Osteoblast (primary cell): Measurements from ENCODE around the gene RPL38. TPM values are rescaled to one million over a fixed set of nuclear protein-coding genes. Genes with fewer than 3 reads are reported as not detected.

ENCODE experiments used
- DNase-seq: peaks from one replicate; pipeline ENCODE4 v3.0.0; 2011; ENCODE audit warnings: low spot score, mixed read lengths; ENCODE audit not compliant: insufficient read length; ENCODE audit errors: missing footprints
- H2AFZ ChIP-seq: 2 replicates; pipeline ENCODE4 v1.6.0; 2011; ENCODE audit warnings: mild to moderate bottlenecking, low read length
- H3K27ac ChIP-seq: 2 replicates; pipeline ENCODE4 v1.5.1; 2011; ENCODE audit warnings: mild to moderate bottlenecking, low read depth, low read length, moderate library complexity
- H3K27me3 ChIP-seq: 2 replicates; pipeline ENCODE4 v1.6.0; 2012; ENCODE audit warnings: mild to moderate bottlenecking, control low read depth, inconsistent platforms, low read length, moderate library complexity; ENCODE audit not compliant: insufficient read depth
- H3K36me3 ChIP-seq: 2 replicates; pipeline ENCODE4 v1.5.1; 2011; ENCODE audit warnings: mild to moderate bottlenecking, low read length, control low read depth, moderate library complexity; ENCODE audit not compliant: insufficient read depth
- H3K4me1 ChIP-seq: 2 replicates; pipeline ENCODE4 v1.5.1; 2011; ENCODE audit warnings: mild to moderate bottlenecking, low read length, control low read depth, moderate library complexity; ENCODE audit not compliant: insufficient read depth
- H3K4me2 ChIP-seq: 2 replicates; pipeline ENCODE4 v1.6.0; 2011; ENCODE audit warnings: mild to moderate bottlenecking, low read length; ENCODE audit not compliant: insufficient read depth
- H3K4me3 ChIP-seq: fragments of 200-600 bp; sonication (generic); 3 replicates; pipeline ENCODE4 v1.5.1; 2012; ENCODE audit warnings: mild to moderate bottlenecking, low read length, inconsistent platforms; ENCODE audit not compliant: insufficient read depth
- H3K79me2 ChIP-seq: 2 replicates; pipeline ENCODE4 v1.6.0; 2012; ENCODE audit warnings: mild to moderate bottlenecking, low read length, control low read depth, inconsistent platforms; ENCODE audit not compliant: insufficient read depth
- H3K9me3 ChIP-seq: 2 replicates; pipeline ENCODE4 v1.5.1; 2011; ENCODE audit warnings: low read depth, low read length, control low read depth
- H4K20me1 ChIP-seq: 2 replicates; pipeline ENCODE4 v1.6.0; 2012; ENCODE audit warnings: mild to moderate bottlenecking, low read length, control low read depth; ENCODE audit not compliant: insufficient read depth
- total RNA-seq: library from RNA; depleted of rRNA; stranded (reverse); fragments of >200 nt; gene quantifications from 2 replicates; pipeline ENCODE4 v1.2.3, GENCODE V29; 2012
- TF ChIP-seq, protein P1 (sequence below): IDR thresholded peaks from 2 replicates; pipeline ENCODE4 v1.5.1; 2011; ENCODE audit warnings: mild to moderate bottlenecking, low read depth, low read length, moderate library complexity; ENCODE audit errors: extremely low read depth

RPL38 gene
- total RNA-seq, 1 donor, result 470 TPM

DNA sequence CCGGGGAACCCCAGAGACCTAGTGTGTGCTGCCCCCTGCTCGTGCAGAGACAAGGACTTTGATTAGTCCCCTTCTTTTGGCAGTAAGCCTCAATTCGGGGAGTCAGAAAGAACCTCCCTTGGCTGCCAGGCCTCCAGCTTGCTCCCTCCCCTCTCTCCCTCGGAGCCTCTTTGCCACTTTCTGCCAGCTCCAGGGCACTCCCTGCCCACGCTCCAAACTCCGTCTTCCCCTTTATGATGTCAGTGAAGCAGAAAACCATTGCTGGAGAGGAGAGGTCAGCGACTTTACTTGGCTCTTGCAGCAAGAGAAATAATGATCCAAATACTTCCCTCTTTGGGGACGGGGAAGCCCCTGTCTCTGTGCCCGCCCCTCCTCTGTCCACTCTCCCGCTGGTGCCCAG lies 38.0 kb downstream of the RPL38 start:
- Histone ChIP-seq H3K4me2 (no peak overlapping the region), H3K4me3 (no peak overlapping the region)
- peak; percentile 61 for DNase-seq

DNA sequence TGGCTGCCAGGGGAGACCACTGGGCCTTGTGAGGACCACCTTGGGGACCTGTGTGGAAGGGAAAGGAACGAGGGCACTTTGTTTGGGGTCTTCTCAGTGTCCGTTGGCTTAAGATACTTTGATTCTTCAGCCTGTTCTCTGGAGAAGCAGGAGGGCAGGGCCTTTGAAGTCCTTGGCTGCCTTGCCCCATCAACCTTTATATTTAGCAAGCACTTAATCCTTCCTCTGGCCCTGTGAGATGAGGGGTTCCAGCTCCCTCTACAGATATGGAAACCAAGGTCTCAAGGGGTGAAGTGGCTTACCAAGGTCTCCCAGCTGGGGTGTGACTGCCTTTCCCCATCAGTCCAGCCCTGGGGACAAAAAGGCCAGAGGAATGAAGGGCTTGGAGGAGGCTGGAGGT lies 38.4 kb downstream of the RPL38 start:
- no peaks in the 10 kb centered on the region for H3K27me3 ChIP-seq
- H4K20me1 ChIP-seq, result no peaks in the 10 kb centered on the region
- H3K4me3 ChIP-seq, result no peak overlapping the region
- H3K4me2 ChIP-seq, result no peak overlapping the region
- H3K4me1 ChIP-seq, result no peaks in the 10 kb centered on the region
- no peak overlapping the region for H3K27ac ChIP-seq
- H2AFZ ChIP-seq, result no peak overlapping the region
- TF ChIP-seq, protein P1, sequence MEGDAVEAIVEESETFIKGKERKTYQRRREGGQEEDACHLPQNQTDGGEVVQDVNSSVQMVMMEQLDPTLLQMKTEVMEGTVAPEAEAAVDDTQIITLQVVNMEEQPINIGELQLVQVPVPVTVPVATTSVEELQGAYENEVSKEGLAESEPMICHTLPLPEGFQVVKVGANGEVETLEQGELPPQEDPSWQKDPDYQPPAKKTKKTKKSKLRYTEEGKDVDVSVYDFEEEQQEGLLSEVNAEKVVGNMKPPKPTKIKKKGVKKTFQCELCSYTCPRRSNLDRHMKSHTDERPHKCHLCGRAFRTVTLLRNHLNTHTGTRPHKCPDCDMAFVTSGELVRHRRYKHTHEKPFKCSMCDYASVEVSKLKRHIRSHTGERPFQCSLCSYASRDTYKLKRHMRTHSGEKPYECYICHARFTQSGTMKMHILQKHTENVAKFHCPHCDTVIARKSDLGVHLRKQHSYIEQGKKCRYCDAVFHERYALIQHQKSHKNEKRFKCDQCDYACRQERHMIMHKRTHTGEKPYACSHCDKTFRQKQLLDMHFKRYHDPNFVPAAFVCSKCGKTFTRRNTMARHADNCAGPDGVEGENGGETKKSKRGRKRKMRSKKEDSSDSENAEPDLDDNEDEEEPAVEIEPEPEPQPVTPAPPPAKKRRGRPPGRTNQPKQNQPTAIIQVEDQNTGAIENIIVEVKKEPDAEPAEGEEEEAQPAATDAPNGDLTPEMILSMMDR, result no peak
- no peaks in the 10 kb centered on the region for H3K36me3 ChIP-seq
- no peaks in the 10 kb centered on the region for H3K79me2 ChIP-seq
- H3K9me3 ChIP-seq, result no peaks in the 10 kb centered on the region
- DNase-seq, result no peak

More for the DNA sequence above, 38.0 kb downstream of the RPL38 start:
- Histone ChIP-seq H4K20me1 (no peaks in the 10 kb centered on the region), H3K36me3 (no peaks in the 10 kb centered on the region), H3K27me3 (no peaks in the 10 kb centered on the region), H3K27ac (no peak overlapping the region), H3K79me2 (no peaks in the 10 kb centered on the region), H3K4me1 (no peaks in the 10 kb centered on the region), H2AFZ (no peak overlapping the region), H3K9me3 (no peaks in the 10 kb centered on the region)
- TF ChIP-seq, protein P1, result no peak

DNA sequence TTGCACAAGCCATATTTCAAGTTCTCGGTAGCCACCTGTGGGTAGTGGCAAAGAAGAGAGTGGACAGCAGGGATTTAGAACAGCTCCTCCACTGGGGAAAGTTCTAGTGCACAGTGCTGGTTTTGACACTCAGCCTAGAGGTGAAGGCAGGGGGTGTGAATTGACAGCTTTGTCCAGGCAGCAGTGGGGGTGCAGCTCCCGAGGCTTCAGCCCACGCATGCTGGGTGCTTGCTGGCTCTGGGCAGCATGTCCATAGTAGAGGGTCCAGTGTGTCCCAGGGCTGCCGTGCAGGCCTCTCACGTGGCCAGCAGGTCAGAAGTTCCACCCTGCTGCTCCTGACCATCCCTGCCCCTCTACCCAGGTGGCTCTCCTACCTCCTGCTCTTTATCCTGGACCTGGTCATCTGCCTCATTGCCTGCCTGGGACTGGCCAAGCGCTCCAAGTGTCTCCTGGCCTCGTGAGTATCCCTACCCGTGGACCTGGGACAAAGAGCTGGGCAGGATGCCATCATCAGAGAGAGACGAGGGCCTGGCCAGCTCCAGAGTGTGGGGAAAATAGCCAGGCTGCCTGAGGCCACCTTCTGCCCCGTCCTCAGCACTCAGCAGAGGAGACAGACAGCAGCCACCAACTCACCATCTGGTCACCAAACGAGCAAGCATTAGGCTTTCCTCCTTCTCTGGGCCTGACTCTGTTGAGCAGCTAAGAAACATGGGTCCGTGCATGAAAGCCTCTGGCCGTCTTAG lies 39.7 kb downstream of the RPL38 start:
- no peaks in the 10 kb centered on the region for H3K9me3 ChIP-seq
- H3K4me3 ChIP-seq, result no peak overlapping the region
- peak; percentile 48 for DNase-seq
- H4K20me1 ChIP-seq, result no peaks in the 10 kb centered on the region
- no peak overlapping the region for H3K4me2 ChIP-seq
- H3K79me2 ChIP-seq, result no peaks in the 10 kb centered on the region
- H2AFZ ChIP-seq, result no peak overlapping the region
- no peaks in the 10 kb centered on the region for H3K36me3 ChIP-seq
- H3K27me3 ChIP-seq, result no peaks in the 10 kb centered on the region
- H3K27ac ChIP-seq, result no peak overlapping the region
- H3K4me1 ChIP-seq, result no peaks in the 10 kb centered on the region
- TF ChIP-seq, protein P1, result no peak

DNA sequence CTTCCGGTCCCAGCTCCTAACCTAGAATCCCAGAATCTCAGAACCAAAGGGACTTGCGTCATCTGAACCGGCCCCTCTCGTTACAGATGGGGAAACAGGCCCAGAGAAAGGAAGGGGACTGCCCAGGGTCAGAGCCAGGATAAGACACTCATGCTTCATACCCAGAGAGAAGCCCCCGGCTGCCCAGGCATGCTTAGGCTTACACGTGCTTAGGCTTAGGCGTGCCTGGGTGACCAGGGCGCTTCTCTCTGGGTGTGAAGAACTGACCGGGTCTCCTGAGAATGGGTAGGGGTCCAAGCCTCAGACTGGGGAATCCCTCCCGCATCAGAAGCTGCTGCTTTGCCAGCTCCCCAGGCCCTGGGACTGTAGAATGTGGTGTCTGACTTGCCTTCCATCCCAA lies 40.6 kb downstream of the RPL38 start:
- TF ChIP-seq, protein P1, result no peak
- Histone ChIP-seq H3K4me1 (no peaks in the 10 kb centered on the region), H3K27me3 (no peaks in the 10 kb centered on the region), H3K79me2 (no peaks in the 10 kb centered on the region), H4K20me1 (no peaks in the 10 kb centered on the region), H3K9me3 (no peaks in the 10 kb centered on the region), H3K4me3 (no peak overlapping the region), H3K36me3 (no peaks in the 10 kb centered on the region), H3K4me2 (no peak overlapping the region), H3K27ac (no peak overlapping the region), H2AFZ (no peak overlapping the region)
- DNase-seq, result peak; percentile 35
